DMS114 treated with DMSO at 0.1 percent for 48 hours (cell line): ENCODE results near the gene ZBTB37.
"Not testable (repeated sequence)": the region's sequence is repeated elsewhere in the genome, so short reads cannot be mapped to it uniquely, and the experiment has no call there.

Experiments used
- DNase-seq: peaks from one replicate; lab custom pipeline; 2025; ENCODE audit not compliant: unreplicated experiment; lab: John Stamatoyannopoulos, UW

ZBTB37 gene

GRCh38 chr1:173864179-173864867 is 3.9 kb upstream of the ZBTB37 start:
- DNase-seq = no peak

- DNase-seq = no peak
Measured at GRCh38 chr1:173865468-173866164, 2.6 kb upstream of the ZBTB37 start.

GRCh38 chr1:173866413-173867115 is 1.6 kb upstream of the ZBTB37 start:
- no peak for DNase-seq

GRCh38 chr1:173867141-173867752 is 933 bp upstream of the ZBTB37 start:
- DNase-seq = no peak

GRCh38 chr1:173867753-173868265 is 371 bp upstream of the ZBTB37 start, which contains the start of gene GAS5:
GAS5 (minus strand) TSS chr1:173867989.
- DNase-seq = peak; percentile 99

DNA sequence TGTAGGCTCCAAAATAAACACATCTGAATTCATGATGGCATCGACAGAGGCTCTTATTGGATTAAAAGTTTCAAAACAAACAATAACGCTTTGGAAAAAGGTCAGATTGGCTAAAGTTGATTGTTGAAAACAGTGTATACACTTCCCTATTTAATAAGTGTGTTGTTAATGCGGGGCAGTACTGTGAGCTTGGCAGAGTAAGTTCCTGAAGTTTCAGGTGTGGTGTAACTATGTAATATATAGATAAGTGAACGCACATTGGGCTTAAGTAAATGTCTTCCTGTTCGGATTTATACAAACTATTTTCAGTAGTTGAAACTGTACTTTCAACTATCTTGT is 810 bp downstream of the ZBTB37 start:
- DNase-seq = no peak

DNA sequence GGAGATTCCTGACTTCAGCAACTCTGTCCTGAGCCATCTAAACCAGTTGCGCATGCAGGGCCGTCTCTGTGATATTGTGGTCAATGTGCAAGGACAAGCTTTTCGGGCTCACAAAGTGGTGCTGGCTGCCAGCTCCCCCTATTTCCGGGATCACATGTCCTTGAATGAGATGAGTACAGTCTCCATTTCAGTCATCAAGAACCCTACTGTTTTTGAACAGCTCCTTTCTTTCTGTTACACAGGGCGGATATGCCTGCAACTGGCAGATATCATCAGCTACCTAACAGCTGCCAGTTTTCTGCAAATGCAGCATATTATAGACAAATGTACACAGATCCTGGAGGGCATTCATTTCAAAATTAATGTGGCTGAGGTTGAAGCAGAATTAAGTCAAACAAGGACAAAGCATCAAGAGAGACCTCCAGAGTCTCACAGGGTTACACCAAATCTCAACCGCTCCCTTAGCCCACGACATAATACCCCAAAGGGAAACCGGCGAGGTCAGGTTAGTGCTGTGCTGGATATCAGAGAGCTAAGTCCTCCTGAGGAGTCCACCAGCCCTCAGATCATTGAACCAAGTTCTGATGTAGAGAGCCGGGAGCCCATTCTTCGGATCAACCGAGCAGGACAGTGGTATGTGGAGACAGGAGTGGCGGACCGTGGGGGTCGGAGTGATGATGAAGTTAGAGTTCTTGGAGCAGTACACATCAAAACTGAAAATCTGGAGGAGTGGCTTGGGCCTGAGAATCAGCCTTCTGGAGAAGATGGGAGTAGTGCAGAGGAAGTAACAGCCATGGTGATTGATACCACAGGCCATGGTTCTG is 2.3 kb downstream of the ZBTB37 start:
- DNase-seq = no peak

GRCh38 chr1:173871091-173871490 is 2.9 kb downstream of the ZBTB37 start:
- no peak for DNase-seq

DNA sequence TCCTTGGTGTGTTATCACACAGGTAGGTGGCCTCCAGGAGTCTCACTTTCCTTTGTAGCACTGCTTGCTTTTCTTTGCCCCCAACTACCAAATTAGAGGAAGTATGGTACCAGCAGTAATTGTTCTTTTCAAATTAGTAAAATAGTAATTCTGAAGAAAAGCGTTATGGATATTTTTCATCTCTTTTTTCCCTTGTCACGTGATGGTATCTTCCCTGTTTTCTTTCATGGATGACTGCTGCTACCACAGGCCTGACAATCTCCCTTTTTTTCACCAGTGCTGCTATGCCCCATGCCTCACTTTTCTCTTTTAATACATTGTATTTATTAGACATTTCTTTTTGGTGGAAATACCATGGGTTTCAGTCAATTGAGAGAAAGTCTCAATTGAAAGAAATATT is 3.3 kb downstream of the ZBTB37 start:
- DNase-seq = no peak

- DNase-seq = no peak
Measured at GRCh38 chr1:173876732-173877131, 8.6 kb downstream of the ZBTB37 start.

- DNase-seq = no peak
Measured at GRCh38 chr1:173878251-173878650, 10.1 kb downstream of the ZBTB37 start.

- not testable (repeated sequence) for DNase-seq
Measured at GRCh38 chr1:173881117-173881516, 12.9 kb downstream of the ZBTB37 start.

DNA sequence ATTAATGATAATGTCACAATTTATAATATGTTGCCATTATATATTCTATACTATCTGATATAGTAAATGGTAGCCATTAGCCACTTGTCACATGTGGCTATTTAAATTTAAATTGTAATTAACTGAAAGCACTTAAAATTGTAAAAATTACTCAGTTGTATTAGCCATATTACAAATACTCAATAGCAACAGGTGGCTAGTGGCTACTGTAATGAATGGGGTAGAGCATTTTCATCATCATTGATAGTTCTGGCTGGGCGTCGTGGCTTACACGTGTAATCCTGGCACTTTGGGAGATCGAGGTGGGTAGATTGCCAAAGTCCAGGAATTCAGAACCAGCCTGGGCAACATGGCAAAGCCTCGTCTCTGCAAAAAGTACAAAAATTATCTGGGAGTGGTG is 16.5 kb downstream of the ZBTB37 start:
- no peak for DNase-seq

DNA sequence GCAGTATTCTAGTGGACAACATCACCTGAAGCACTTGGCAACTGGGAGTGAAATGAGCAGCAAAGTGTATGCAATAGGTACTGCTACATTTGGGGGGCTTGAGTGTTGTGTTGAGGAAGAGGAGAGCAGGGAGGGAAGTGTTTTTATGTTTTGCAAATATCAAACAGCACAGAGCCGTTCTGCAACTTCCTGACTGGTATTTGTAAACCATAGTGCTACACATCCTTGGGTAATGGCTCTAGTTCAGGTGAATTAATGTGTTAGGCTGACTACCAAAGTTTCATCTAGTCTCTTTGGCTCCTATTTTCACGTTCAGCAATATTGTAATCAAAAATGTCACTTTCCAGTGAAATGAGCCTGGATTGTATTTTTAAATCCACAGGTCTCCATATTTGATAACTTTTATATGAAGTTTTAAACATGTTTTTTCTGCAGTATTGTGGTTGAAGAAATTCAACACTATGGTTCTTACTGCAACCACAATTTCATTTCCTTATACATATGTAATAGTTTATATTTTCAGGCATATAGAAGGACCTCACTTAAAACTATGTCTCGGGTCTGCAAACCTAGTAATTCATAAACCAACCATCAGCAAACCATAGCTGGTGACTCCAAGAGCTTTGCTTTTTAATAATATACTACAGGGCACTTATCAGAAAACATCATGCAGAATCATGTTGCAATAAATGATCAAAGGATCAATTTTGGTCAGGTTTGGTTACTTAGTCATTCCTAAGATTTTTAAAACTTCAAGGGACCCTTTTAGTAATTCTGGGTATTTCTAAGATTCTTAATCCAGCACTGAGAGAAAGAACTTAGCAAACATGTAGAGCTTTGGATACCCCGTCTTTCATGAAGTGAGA is 18.8 kb downstream of the ZBTB37 start:
- DNase-seq = no peak

DNA sequence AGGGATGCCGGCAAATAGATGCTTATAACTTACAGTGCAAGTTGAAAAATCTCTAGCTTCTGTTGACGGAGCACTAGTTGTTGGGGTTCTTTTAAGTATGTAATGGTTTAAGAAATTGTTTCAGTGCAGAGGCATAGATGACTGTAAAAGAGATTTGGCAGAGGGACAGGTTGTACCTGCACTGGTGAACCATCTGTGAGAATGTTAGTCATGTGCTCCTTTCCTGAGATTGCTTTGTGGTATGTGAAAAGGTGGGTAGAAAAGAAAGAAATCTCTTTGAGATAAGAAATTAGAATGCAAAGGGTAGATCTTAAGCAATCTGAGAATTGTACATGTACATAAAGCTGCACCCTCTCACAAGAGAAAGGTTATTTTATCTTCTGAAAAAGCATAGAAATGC is 19.4 kb downstream of the ZBTB37 start:
- DNase-seq = no peak

DNA sequence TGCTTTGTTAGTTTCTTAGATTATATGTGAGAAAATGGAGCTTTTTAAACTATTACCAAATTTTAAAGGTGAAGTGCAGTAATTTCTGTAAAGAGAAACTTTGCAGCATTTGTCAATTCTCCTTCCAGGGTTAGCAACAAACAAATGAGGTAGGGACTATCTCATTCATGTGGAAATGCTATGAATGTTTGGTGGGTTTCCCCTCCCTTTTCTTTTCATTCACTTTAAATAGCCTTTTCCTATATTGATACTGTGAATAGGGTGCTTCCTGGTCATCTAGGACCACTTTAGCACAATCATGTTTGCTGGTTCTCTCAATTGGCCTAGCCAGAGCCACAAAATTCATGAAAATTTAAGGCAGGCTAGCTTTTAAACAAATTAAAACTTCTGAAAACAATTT is 20.6 kb downstream of the ZBTB37 start:
- no peak for DNase-seq

GRCh38 chr1:173889885-173890284 is 21.7 kb downstream of the ZBTB37 start:
- no peak for DNase-seq

- DNase-seq = no peak
Measured at GRCh38 chr1:173893611-173894010, 25.4 kb downstream of the ZBTB37 start.

- DNase-seq = no peak
Measured at GRCh38 chr1:173894189-173894588, 26.0 kb downstream of the ZBTB37 start.

GRCh38 chr1:173900427-173900826 is 32.2 kb downstream of the ZBTB37 start:
- DNase-seq = no peak
